Left ventricle myocardium inferior (tissue), 1 donor: ENCODE results near the gene UBR3. TPM values are rescaled to one million over a fixed set of nuclear protein-coding genes. Genes with fewer than 3 reads are reported as not detected.

Experiments
- DNase-seq: peaks from one replicate; pipeline ENCODE4 v3.0.0-alpha.2; 2020
- H3K27ac ChIP-seq: fragments of 200-600 bp; replicated peaks from 2 replicates; pipeline ENCODE4 v1.8.0; 2021
- H3K27me3 ChIP-seq: fragments of 200-600 bp; 2 replicates; pipeline ENCODE4 v1.8.0; 2021; ENCODE audit warnings: low read depth
- H3K36me3 ChIP-seq: fragments of 200-600 bp; 2 replicates; pipeline ENCODE4 v1.8.0; 2021
- H3K4me1 ChIP-seq: fragments of 200-600 bp; 2 replicates; pipeline ENCODE4 v1.8.0; 2021
- H3K4me3 ChIP-seq: fragments of 200-600 bp; 2 replicates; pipeline ENCODE4 v1.8.0; 2021; ENCODE audit warnings: mild to moderate bottlenecking, moderate library complexity
- H3K9me3 ChIP-seq: fragments of 200-600 bp; replicated peaks from 2 replicates; pipeline ENCODE4 v1.8.0; 2021
- CTCF ChIP-seq: fragments of 200-600 bp; IDR thresholded peaks from 2 replicates; pipeline ENCODE4 v1.8.0; 2021; ENCODE audit warnings: antibody characterized with exemption, mild to moderate bottlenecking, borderline replicate concordance
- intact Hi-C: fragments of 100-400 bp; cut with micrococcal nuclease; formaldehyde crosslinking; loops from one replicate; pipeline ENCODE4 v1.11.0; 2022
- total RNA-seq: library from RNA; stranded (reverse); fragmentation: NEBNext Ultra II Directional; extraction: Animal tissue kit (Norgen Biotek cat#: 25700); gene quantifications from one replicate; pipeline ENCODE4 v1.2.1, GENCODE V29; 2021
- donor health status: DM: no; HTN: yes; CAD: no; lungs with severe emphysema.

UBR3 gene
- total RNA-seq, 1 donor from 2014 or later: 99.5 TPM

DNA sequence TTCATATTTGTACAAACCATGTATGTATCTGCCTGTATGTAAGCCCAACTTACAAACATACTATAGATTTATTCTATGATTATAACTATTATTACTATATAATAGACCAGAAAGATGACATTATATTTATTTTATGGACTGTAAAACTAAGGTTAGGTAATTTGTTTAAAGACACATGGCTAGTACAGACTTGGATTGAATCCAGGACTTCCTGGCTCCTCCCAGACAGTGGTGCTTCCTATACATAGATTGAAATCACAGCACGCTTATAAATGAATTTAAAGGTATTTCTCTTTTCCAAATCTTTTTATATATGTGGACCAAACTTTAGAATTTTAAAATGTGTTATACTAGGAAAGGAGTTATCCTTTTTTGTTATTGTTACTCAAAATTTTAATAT lies 199.1 kb downstream of the UBR3 start:
- TF ChIP-seq CTCF: no peak
- H3K9me3 ChIP-seq: peaks cover 9% of the 10 kb centered on the region
- no peak overlapping the region for H3K4me3 ChIP-seq

GRCh38 chr2:170029551-170029950 lies 202.3 kb downstream of the UBR3 start:
- intact Hi-C loops: no loop called here
- no peak for DNase-seq
- H3K27me3 ChIP-seq: no peaks in the 10 kb centered on the region
- no peak for TF ChIP-seq CTCF
- H3K4me1 ChIP-seq: no peaks in the 10 kb centered on the region
- H3K27ac ChIP-seq: no peak overlapping the region
- H3K36me3 ChIP-seq: peaks cover 40% of the 10 kb centered on the region
- H3K4me3 ChIP-seq: no peak overlapping the region
- H3K9me3 ChIP-seq: peaks cover 13% of the 10 kb centered on the region

More for the DNA sequence above, 199.1 kb downstream of the UBR3 start:
- Histone ChIP-seq H3K27me3 (no peaks in the 10 kb centered on the region), H3K27ac (no peak overlapping the region), H3K36me3 (peaks cover 31% of the 10 kb centered on the region), H3K4me1 (peaks cover 16% of the 10 kb centered on the region)
- DNase-seq: no peak
- intact Hi-C loops: no loop called here

- H3K4me1 ChIP-seq: no peaks in the 10 kb centered on the region
- H3K4me3 ChIP-seq: no peak overlapping the region
- intact Hi-C loops: no loop called here
- DNase-seq: no peak
- H3K27me3 ChIP-seq: no peaks in the 10 kb centered on the region
- peaks cover 13% of the 10 kb centered on the region for H3K9me3 ChIP-seq
- H3K27ac ChIP-seq: no peak overlapping the region
- H3K36me3 ChIP-seq: peaks cover 40% of the 10 kb centered on the region
- TF ChIP-seq CTCF: no peak
These were observed 202.8 kb downstream of the UBR3 start for GRCh38 chr2:170030040-170030439.

DNA sequence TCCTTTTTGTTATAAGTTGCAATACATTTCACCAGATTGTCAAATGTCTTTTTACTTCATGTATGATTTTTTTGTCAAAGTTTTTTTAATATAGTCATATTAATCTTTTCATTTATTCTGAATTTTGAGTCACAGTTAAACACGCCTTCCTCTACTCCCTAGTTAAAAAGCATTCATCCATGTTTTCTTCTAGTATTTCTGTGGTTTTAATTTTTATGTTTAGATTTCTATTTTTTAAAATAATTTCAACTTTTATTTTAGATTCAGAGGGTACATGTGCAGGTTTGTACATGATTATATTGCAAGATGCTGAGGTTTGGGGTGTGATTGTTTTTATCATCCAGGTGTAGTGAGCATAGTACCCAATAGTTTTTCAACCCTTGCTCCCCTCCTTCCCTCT lies 204.0 kb downstream of the UBR3 start:
- Histone ChIP-seq H3K27me3 (no peaks in the 10 kb centered on the region), H3K9me3 (peaks cover 13% of the 10 kb centered on the region), H3K27ac (no peak overlapping the region), H3K4me1 (no peaks in the 10 kb centered on the region), H3K36me3 (peaks cover 40% of the 10 kb centered on the region), H3K4me3 (no peak overlapping the region)
- TF ChIP-seq CTCF: no peak
- DNase-seq: no peak
- intact Hi-C loops: no loop called here

- Histone ChIP-seq H3K9me3 (peaks cover 13% of the 10 kb centered on the region), H3K27me3 (no peaks in the 10 kb centered on the region), H3K36me3 (peaks cover 30% of the 10 kb centered on the region), H3K4me3 (no peak overlapping the region), H3K4me1 (no peaks in the 10 kb centered on the region), H3K27ac (no peak overlapping the region)
- TF ChIP-seq CTCF: no peak
- intact Hi-C loops: no loop called here
- DNase-seq: no peak
These were observed 207.3 kb downstream of the UBR3 start for GRCh38 chr2:170034596-170034995.

- Histone ChIP-seq H3K27ac (no peak overlapping the region), H3K36me3 (peaks cover 25% of the 10 kb centered on the region), H3K4me1 (no peaks in the 10 kb centered on the region)
These were observed 211.5 kb downstream of the UBR3 start for GRCh38 chr2:170038734-170039133.

More at GRCh38 chr2:170038734-170039133, 211.5 kb downstream of the UBR3 start:
- Histone ChIP-seq H3K27me3 (no peaks in the 10 kb centered on the region), H3K9me3 (no peaks in the 10 kb centered on the region), H3K4me3 (no peak overlapping the region)
- no peak for DNase-seq
- intact Hi-C loops: no loop called here
- no peak for TF ChIP-seq CTCF
